Endothelial cell of umbilical vein (primary cell): ENCODE data around the gene SERPINA5. TPM values are rescaled to one million over a fixed set of nuclear protein-coding genes. Genes with fewer than 3 reads are reported as not detected.

ENCODE experiments used
- BruUV-seq: library from RNA; stranded (reverse); fragments of 400-500 nt; replicated peaks from 2 replicates; lab custom pipeline; 2021; lab: Mats Ljungman, UMichigan
- CTCF ChIA-PET: fragments of 300-600, 350-600 bp; sonication (Branson Sonifier 250); formaldehyde crosslinking; loops from one replicate; lab custom pipeline; 2021; ENCODE audit warnings: antibody characterized with exemption, inconsistent platforms; lab: Charles Lee
- POLR2A ChIA-PET: fragments of 300-600, 350-600 bp; sonication (Branson Sonifier 250); formaldehyde crosslinking; loops from one replicate; lab custom pipeline; 2021; ENCODE audit warnings: antibody characterized with exemption, inconsistent platforms; lab: Charles Lee
- DNase-seq: peaks from one replicate; pipeline ENCODE4 v3.0.0-alpha.2; 2011; ENCODE audit warnings: low read depth, low spot score
- FAIRE-seq: peaks from 2 replicates; lab custom pipeline; 2011; peaks lifted over from hg19 to GRCh38; lab: Jason Lieb, UNC
- H2AFZ ChIP-seq: 2 replicates; pipeline ENCODE4 v1.6.0; 2012; ENCODE audit warnings: low read depth, low read length, control low read depth, inconsistent platforms
- H3K27ac ChIP-seq: 2 replicates; pipeline ENCODE4 v1.5.1; 2011; ENCODE audit warnings: low read depth, mild to moderate bottlenecking, control low read depth, low read length, moderate library complexity; ENCODE audit not compliant: insufficient read depth
- H3K27me3 ChIP-seq, 2 experiments: 2 replicates each; pipeline versions ENCODE4 v1.6.0 to v1.6.1; 2011; ENCODE audit warnings: low read length in 2 of 2, mixed read lengths in 1 of 2; ENCODE audit not compliant: control insufficient read depth in 2 of 2, insufficient read depth in 2 of 2
- H3K36me3 ChIP-seq, 2 experiments: 2 replicates in 1 of 2; 3 replicates in 1 of 2; pipeline ENCODE4 v1.5.1; 2011; ENCODE audit warnings: low read length in 2 of 2, mild to moderate bottlenecking in 1 of 2, moderate library complexity in 1 of 2; ENCODE audit not compliant: control insufficient read depth in 2 of 2, insufficient read depth in 2 of 2; ENCODE audit errors: extremely low read depth in 1 of 2
- H3K4me1 ChIP-seq: 3 replicates; pipeline ENCODE4 v1.5.1; 2011; ENCODE audit warnings: mild to moderate bottlenecking, low read length; ENCODE audit not compliant: control insufficient read depth, insufficient read depth; ENCODE audit errors: extremely low read depth
- H3K4me2 ChIP-seq: 2 replicates; pipeline ENCODE4 v1.6.1; 2011; ENCODE audit warnings: low read length, control low read depth, mixed read lengths; ENCODE audit not compliant: insufficient read depth
- H3K4me3 ChIP-seq, 3 experiments: fragments of 200-600 bp in 1 of 3; sonication (generic), shearing (Covaris generic) in 1 of 3; replicated peaks in 1 of 3; 2 replicates each; pipeline ENCODE4 v1.5.1; 2011 to 2016; ENCODE audit warnings: control low read depth in 3 of 3, low read length in 3 of 3, mild to moderate bottlenecking in 2 of 3, inconsistent platforms in 1 of 3, low read depth in 1 of 3, moderate library complexity in 1 of 3; ENCODE audit not compliant: insufficient read depth in 1 of 3
- H3K79me2 ChIP-seq: 2 replicates; pipeline ENCODE4 v1.6.0; 2012; ENCODE audit warnings: low read length, inconsistent platforms; ENCODE audit not compliant: control insufficient read depth, insufficient read depth
- H3K9ac ChIP-seq: replicated peaks from 2 replicates; pipeline ENCODE3; 2011; ENCODE audit warnings: low read length, control low read depth; ENCODE audit not compliant: insufficient read depth; ENCODE audit errors: extremely low read depth
- H3K9me1 ChIP-seq: replicated peaks from 3 replicates; pipeline ENCODE4 v1.6.0; 2011; ENCODE audit warnings: mild to moderate bottlenecking, low read length; ENCODE audit not compliant: control insufficient read depth, insufficient read depth; ENCODE audit errors: extremely low read depth
- H3K9me3 ChIP-seq: replicated peaks from 2 replicates; pipeline ENCODE4 v1.5.1; 2012; ENCODE audit warnings: low read length, inconsistent platforms; ENCODE audit not compliant: control insufficient read depth, insufficient read depth
- H4K20me1 ChIP-seq: replicated peaks from 2 replicates; pipeline ENCODE3; 2011; ENCODE audit warnings: mild to moderate bottlenecking, low read length; ENCODE audit not compliant: control insufficient read depth, insufficient read depth; ENCODE audit errors: extremely low read depth
- EZH2 ChIP-seq: IDR thresholded peaks from 2 replicates; pipeline ENCODE4 v1.6.1; 2012; ENCODE audit warnings: borderline replicate concordance, low read depth, mild to moderate bottlenecking, moderate library complexity, low read length, inconsistent platforms; ENCODE audit not compliant: severe bottlenecking
- FOS ChIP-seq: IDR thresholded peaks from 2 replicates; pipeline ENCODE4 v1.6.1; 2011; ENCODE audit warnings: mild to moderate bottlenecking, low read length, moderate library complexity, borderline replicate concordance; ENCODE audit not compliant: insufficient read depth
- GATA2 ChIP-seq: IDR thresholded peaks from 2 replicates; pipeline ENCODE4 v1.7.0; 2011; ENCODE audit warnings: low read depth, mild to moderate bottlenecking, moderate library complexity, mixed read lengths, low read length; ENCODE audit not compliant: insufficient read length, insufficient read depth
- JUN ChIP-seq: IDR thresholded peaks from 2 replicates; pipeline ENCODE4 v1.6.1; 2011; ENCODE audit warnings: borderline replicate concordance, low read depth; ENCODE audit not compliant: insufficient read length, insufficient read depth
- MYC ChIP-seq: IDR thresholded peaks from one replicate; pipeline ENCODE4 v1.6.1; 2011; ENCODE audit warnings: mild to moderate bottlenecking, low read depth, low read length
- POLR2A ChIP-seq: IDR thresholded peaks from 2 replicates; pipeline ENCODE4 v1.6.1; 2012; ENCODE audit warnings: low read depth, mild to moderate bottlenecking, control low read depth, low read length
- POLR2AphosphoS5 ChIP-seq: IDR thresholded peaks from 2 replicates; pipeline ENCODE4 v1.6.1; 2012; ENCODE audit warnings: low read depth, mild to moderate bottlenecking, control low read depth, low read length, moderate library complexity; ENCODE audit not compliant: insufficient read depth
- dilution Hi-C: fragments of 300-500 bp; cut with MboI; formaldehyde crosslinking; loops from one replicate; pipeline ENCODE4 v1.15.0; 2019; ENCODE audit warnings: low sequenced_read_pairs; ENCODE audit not compliant: extremely low pct_ligation_motif_present
- intact Hi-C: fragments of 100-400 bp; cut with micrococcal nuclease; formaldehyde crosslinking; loops from one replicate; pipeline ENCODE4 v1.10.0; 2022
- polyA plus RNA-seq, 4 experiments: library from polyadenylated mRNA; depleted of rRNA in 3 of 4; stranded (reverse) in 3 of 4; unstranded in 1 of 4; fragments of >200 nt; gene quantifications; 2 replicates each; pipeline versions ENCODE4 v1.2.1 to v1.2.3, GENCODE V29; 2011 to 2012; ENCODE audit warnings: missing spikeins in 1 of 4
- total RNA-seq: library from RNA; stranded (reverse); gene quantifications from 2 replicates; pipeline ENCODE4 v1.2.3, GENCODE V29; 2021
- TF ChIP-seq, protein P1 (sequence below): IDR thresholded peaks from 2 replicates; pipeline ENCODE4 v1.6.1; 2011; ENCODE audit not compliant: insufficient read depth, insufficient read length
- TF ChIP-seq, protein P2 (sequence below), 2 donors: IDR thresholded peaks; 1 replicate in 1 of 2; 2 replicates in 1 of 2; pipeline ENCODE4 v1.5.1; 2011; ENCODE audit warnings: low read length in 2 of 2, mild to moderate bottlenecking in 2 of 2, moderate library complexity in 2 of 2, control low read depth in 1 of 2, inconsistent platforms in 1 of 2, low read depth in 1 of 2; ENCODE audit not compliant: insufficient read depth in 1 of 2; ENCODE audit errors: extremely low read depth in 1 of 2

Gene SERPINA5
- total and polyA plus RNA-seq, 2 donors (not counting 3 experiments of a cell fraction or from before 2014, with no cell fraction given), result 0.12 TPM; not detected in 1

DNA sequence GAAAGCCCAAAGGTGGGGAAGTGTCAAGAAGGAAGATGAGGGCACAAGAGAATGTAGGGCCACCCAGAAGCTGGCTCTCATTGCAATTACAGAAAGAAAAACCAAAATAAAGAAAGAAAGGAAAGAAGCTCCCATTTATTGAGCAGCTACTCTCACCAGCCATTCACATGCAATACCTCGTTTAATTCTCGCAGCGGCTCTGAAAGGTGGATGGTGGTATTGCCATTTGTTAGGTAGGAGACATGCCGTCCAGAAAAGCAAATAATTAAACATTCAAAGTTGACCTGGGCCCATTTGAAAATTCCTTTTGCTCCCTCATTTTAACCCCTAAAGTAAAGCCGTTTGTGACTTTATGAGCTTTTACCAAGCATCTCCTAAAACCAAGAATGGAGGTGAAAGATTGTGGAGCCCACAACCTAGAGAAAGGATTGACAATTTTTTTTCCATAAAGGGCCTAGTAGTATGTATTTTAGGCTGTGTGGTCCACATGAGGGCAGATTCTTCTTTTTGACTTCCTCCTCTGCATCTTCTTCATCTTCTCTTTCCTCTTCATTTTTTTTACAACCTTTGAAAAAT, 36.2 kb downstream of the SERPINA5 start:
- BruUV-seq, result no TSS peak
- H3K9me3 ChIP-seq, result no peaks in the 10 kb centered on the region
- no peaks in the 10 kb centered on the region for H3K27me3 ChIP-seq
- no peaks in the 10 kb centered on the region for H3K4me1 ChIP-seq
- no peaks in the 10 kb centered on the region for H3K9me1 ChIP-seq
- no peak for TF ChIP-seq POLR2A
- TF ChIP-seq, protein P1, sequence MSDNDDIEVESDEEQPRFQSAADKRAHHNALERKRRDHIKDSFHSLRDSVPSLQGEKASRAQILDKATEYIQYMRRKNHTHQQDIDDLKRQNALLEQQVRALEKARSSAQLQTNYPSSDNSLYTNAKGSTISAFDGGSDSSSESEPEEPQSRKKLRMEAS, result no peak
- TF ChIP-seq FOS, result no peak
- no peak for TF ChIP-seq POLR2AphosphoS5
- TF ChIP-seq, protein P2, sequence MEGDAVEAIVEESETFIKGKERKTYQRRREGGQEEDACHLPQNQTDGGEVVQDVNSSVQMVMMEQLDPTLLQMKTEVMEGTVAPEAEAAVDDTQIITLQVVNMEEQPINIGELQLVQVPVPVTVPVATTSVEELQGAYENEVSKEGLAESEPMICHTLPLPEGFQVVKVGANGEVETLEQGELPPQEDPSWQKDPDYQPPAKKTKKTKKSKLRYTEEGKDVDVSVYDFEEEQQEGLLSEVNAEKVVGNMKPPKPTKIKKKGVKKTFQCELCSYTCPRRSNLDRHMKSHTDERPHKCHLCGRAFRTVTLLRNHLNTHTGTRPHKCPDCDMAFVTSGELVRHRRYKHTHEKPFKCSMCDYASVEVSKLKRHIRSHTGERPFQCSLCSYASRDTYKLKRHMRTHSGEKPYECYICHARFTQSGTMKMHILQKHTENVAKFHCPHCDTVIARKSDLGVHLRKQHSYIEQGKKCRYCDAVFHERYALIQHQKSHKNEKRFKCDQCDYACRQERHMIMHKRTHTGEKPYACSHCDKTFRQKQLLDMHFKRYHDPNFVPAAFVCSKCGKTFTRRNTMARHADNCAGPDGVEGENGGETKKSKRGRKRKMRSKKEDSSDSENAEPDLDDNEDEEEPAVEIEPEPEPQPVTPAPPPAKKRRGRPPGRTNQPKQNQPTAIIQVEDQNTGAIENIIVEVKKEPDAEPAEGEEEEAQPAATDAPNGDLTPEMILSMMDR (IDR thresholded peaks at IDR 0.05; ENCODE audit: extremely low read depth in 1 of 2, insufficient read depth in 1 of 2, low read depth in 1 of 2, low read length in 2 of 2), result no peak
- TF ChIP-seq GATA2, result no peak
- TF ChIP-seq MYC, result no peak
- TF ChIP-seq EZH2, result no peak
- no peak for TF ChIP-seq JUN
- no peaks in the 10 kb centered on the region for H3K36me3 ChIP-seq
- POLR2A ChIA-PET, result no interaction called here
- dilution Hi-C loops, result no loop called here
- DNase-seq (no peak), FAIRE-seq (no peak)
- no peak overlapping the region for H3K4me3 ChIP-seq
- H2AFZ ChIP-seq, result no peak overlapping the region
- no peak overlapping the region for H3K27ac ChIP-seq
- H3K79me2 ChIP-seq, result no peaks in the 10 kb centered on the region
- CTCF ChIA-PET, result interaction anchor here (1.1 kb wide), 1 partner anchor 69 kb away, joined by 4 read pairs; no protein-coding TSS in a partner anchor
- no peaks in the 10 kb centered on the region for H4K20me1 ChIP-seq
- H3K9ac ChIP-seq, result no peak overlapping the region
- no peak overlapping the region for H3K4me2 ChIP-seq
- intact Hi-C loops, result no loop called here
